Sigmoid colon (tissue), 7 donors: Measurements from ENCODE around the gene LRP1B. TPM values are rescaled to one million over a fixed set of nuclear protein-coding genes. Genes with fewer than 3 reads are reported as not detected.

Experiments used
- DNase-seq: peaks from one replicate; pipeline ENCODE4 v3.0.0-alpha.2; 2019
- H3K27ac ChIP-seq, 4 donors: fragments of 200-600 bp; sonication (generic); one replicate each; pipeline ENCODE4 v1.5.1; 2016 to 2019; ENCODE audit warnings: mild to moderate bottlenecking in 1 of 4
- H3K27me3 ChIP-seq, 3 donors: fragments of 200-600 bp; sonication (generic); one replicate each; pipeline ENCODE4 v1.5.1; 2019; ENCODE audit warnings: mild to moderate bottlenecking in 1 of 3
- H3K36me3 ChIP-seq, 4 donors: fragments of 200-600 bp; sonication (generic); one replicate each; pipeline ENCODE4 v1.5.1; 2016 to 2019
- H3K4me1 ChIP-seq, 4 donors: fragments of 200-600 bp; sonication (generic); one replicate each; pipeline ENCODE4 v1.5.1; 2017 to 2019
- H3K4me3 ChIP-seq, 4 donors: fragments of 200-600 bp; sonication (generic); one replicate each; pipeline ENCODE4 v1.5.1; 2017 to 2019; ENCODE audit warnings: mild to moderate bottlenecking in 2 of 4, moderate library complexity in 1 of 4
- H3K9me3 ChIP-seq, 4 donors: fragments of 200-600 bp in 3 of 4; sonication (generic) in 3 of 4; one replicate each; pipeline versions ENCODE4 v1.5.1 to v1.6.1; 2013 to 2019
- EP300 ChIP-seq, 4 donors: sonication (generic); formaldehyde crosslinking; IDR thresholded peaks; one replicate each; pipeline ENCODE4 v1.6.1; 2017; ENCODE audit warnings: antibody characterized with exemption in 4 of 4
- POLR2A ChIP-seq, 2 donors: fragments of 450-650 bp; IDR thresholded peaks; one replicate each; pipeline ENCODE4 v1.6.1; 2016; ENCODE audit warnings: antibody characterized with exemption in 2 of 2, mild to moderate bottlenecking in 2 of 2, moderate library complexity in 2 of 2
- POLR2AphosphoS5 ChIP-seq, 4 donors: sonication (generic); formaldehyde crosslinking; IDR thresholded peaks; one replicate each; pipeline ENCODE4 v1.6.1; 2017; ENCODE audit warnings: antibody characterized with exemption in 4 of 4
- WGBS, 2 donors: extraction: QIAGEN DNeasy Blood & Tissue Kit; methylation state at CpG; one replicate each; pipeline ENCODE4 v1.1.7; 2013; 5-methylcytosine and 5-hydroxymethylcytosine counted together
- intact Hi-C: fragments of 100-400 bp; cut with DNase I; formaldehyde crosslinking; loops from one replicate; pipeline ENCODE4 v1.15.1; 2023
- polyA plus RNA-seq, 3 donors: library from polyadenylated mRNA; stranded (reverse); fragments of 200-250 nt; gene quantifications; one replicate each; pipeline ENCODE4 v1.2.3, GENCODE V29; 2013
- total RNA-seq, 4 donors: library from RNA; depleted of rRNA; stranded (reverse); fragments of >200 nt; gene quantifications; one replicate each; pipeline ENCODE4 v1.1.0, GENCODE V29; 2016
- TF ChIP-seq, protein P1 (sequence below), 4 experiments: fragments of 450-650 bp in 3 of 4; fragments of 200-600 bp in 1 of 4; IDR thresholded peaks; one replicate each; pipeline ENCODE4 v1.5.1; 2016 to 2019; ENCODE audit warnings: antibody characterized with exemption in 4 of 4, mild to moderate bottlenecking in 3 of 4, moderate library complexity in 2 of 4
- donor health status: healthy with polysubstance abuse.
- donor health status: Bipolar disorder and iron deficiency.
- donor health status: healthy.

LRP1B gene
- total and polyA plus RNA-seq, 7 donors: 0.06 to 5.1 (median 2.0) TPM; not detected in 1

GRCh38 chr2:140580532-140581151, 1550.2 kb downstream of the LRP1B start:
- H3K27ac ChIP-seq: no peak overlapping the region
- no peaks in the 10 kb centered on the region for H3K27me3 ChIP-seq
- no peak for DNase-seq
- H3K4me3 ChIP-seq: no peak overlapping the region
- H3K9me3 ChIP-seq: no peaks in the 10 kb centered on the region
- no peaks in the 10 kb centered on the region for H3K36me3 ChIP-seq
- TF ChIP-seq POLR2A (IDR thresholded peaks at IDR 0.05): no peak
- TF ChIP-seq, protein P1, sequence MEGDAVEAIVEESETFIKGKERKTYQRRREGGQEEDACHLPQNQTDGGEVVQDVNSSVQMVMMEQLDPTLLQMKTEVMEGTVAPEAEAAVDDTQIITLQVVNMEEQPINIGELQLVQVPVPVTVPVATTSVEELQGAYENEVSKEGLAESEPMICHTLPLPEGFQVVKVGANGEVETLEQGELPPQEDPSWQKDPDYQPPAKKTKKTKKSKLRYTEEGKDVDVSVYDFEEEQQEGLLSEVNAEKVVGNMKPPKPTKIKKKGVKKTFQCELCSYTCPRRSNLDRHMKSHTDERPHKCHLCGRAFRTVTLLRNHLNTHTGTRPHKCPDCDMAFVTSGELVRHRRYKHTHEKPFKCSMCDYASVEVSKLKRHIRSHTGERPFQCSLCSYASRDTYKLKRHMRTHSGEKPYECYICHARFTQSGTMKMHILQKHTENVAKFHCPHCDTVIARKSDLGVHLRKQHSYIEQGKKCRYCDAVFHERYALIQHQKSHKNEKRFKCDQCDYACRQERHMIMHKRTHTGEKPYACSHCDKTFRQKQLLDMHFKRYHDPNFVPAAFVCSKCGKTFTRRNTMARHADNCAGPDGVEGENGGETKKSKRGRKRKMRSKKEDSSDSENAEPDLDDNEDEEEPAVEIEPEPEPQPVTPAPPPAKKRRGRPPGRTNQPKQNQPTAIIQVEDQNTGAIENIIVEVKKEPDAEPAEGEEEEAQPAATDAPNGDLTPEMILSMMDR (IDR thresholded peaks at IDR 0.05): no peak
- TF ChIP-seq EP300 (IDR thresholded peaks at IDR 0.05): no peak
- no peak for TF ChIP-seq POLR2AphosphoS5 (IDR thresholded peaks at IDR 0.05)
- intact Hi-C loops: no loop called here
- no peaks in the 10 kb centered on the region for H3K4me1 ChIP-seq
- 47 to 61% methylated on average over 2 of the region's 2 CpGs for WGBS, 2 donors

DNA sequence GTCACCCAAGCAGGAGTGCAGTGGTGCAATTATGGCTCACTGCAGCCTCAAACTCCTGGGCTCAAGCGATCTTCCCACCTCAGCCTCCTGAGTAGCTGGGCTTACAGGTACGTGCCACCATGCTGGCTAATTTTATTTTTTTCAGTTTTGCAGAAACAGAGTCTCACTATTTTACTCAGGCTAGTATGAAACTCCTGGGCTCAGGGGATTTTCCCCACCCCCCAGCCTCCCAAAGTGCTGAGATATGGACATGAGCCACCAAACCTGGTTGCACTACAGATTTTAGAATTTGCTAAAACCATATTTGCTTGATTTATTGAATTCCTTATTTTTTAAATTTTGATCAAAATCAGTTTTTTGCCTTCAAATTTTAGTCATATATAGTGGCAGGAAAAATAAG, 1553.4 kb downstream of the LRP1B start:
- 82 to 87% methylated on average over 2 of the region's 2 CpGs for WGBS, 2 donors
- no peak for DNase-seq
- Histone ChIP-seq H3K27me3 (no peaks in the 10 kb centered on the region), H3K9me3 (no peaks in the 10 kb centered on the region), H3K36me3 (no peaks in the 10 kb centered on the region), H3K4me1 (no peaks in the 10 kb centered on the region), H3K4me3 (no peak overlapping the region), H3K27ac (no peak overlapping the region)
- TF ChIP-seq POLR2A (IDR thresholded peaks at IDR 0.05) (no peak), POLR2AphosphoS5 (IDR thresholded peaks at IDR 0.05) (no peak), EP300 (IDR thresholded peaks at IDR 0.05) (no peak)
- TF ChIP-seq, protein P1 (IDR thresholded peaks at IDR 0.05): no peak
- intact Hi-C loops: no loop called here

GRCh38 chr2:140567734-140568133, 1563.1 kb downstream of the LRP1B start:
- TF ChIP-seq EP300 (IDR thresholded peaks at IDR 0.05) (no peak), POLR2AphosphoS5 (IDR thresholded peaks at IDR 0.05) (no peak), POLR2A (IDR thresholded peaks at IDR 0.05) (no peak)
- TF ChIP-seq, protein P1 (IDR thresholded peaks at IDR 0.05): no peak
- no peaks in the 10 kb centered on the region for H3K4me1 ChIP-seq
- DNase-seq: no peak
- intact Hi-C loops: no loop called here
- no peaks in the 10 kb centered on the region for H3K9me3 ChIP-seq
- H3K27me3 ChIP-seq: no peaks in the 10 kb centered on the region
- H3K36me3 ChIP-seq: no peaks in the 10 kb centered on the region
- no peak overlapping the region for H3K27ac ChIP-seq
- H3K4me3 ChIP-seq: no peak overlapping the region
- WGBS, 2 donors: 68 to 83% methylated on average over 2 of the region's 2 CpGs

DNA sequence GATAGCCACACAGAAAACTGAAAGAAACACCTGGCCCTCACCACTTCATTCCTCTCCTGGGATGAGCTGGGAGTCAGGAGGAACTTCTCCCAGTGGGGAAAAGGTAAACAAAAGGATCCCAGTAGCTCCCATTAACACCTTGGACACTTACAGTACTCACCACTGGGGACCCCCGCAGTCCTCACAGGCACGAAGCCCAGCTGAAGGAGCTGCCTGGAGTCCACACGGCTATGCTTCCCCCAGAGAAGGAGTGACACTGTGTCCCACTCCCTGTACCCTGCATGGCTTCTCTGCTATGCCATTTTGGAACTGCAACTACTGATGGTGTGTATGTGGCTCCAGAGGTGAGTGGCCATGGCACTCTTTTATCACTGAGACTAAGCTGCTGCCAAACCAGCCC, 1565.1 kb downstream of the LRP1B start:
- Histone ChIP-seq H3K27me3 (no peaks in the 10 kb centered on the region), H3K36me3 (no peaks in the 10 kb centered on the region), H3K27ac (no peak overlapping the region), H3K4me1 (no peaks in the 10 kb centered on the region), H3K4me3 (no peak overlapping the region), H3K9me3 (no peaks in the 10 kb centered on the region)
- intact Hi-C loops: no loop called here
- DNase-seq: no peak
- WGBS, 2 donors: 61 to 76% methylated on average over 3 of the region's 3 CpGs
- TF ChIP-seq EP300 (IDR thresholded peaks at IDR 0.05) (no peak), POLR2A (IDR thresholded peaks at IDR 0.05) (no peak), POLR2AphosphoS5 (IDR thresholded peaks at IDR 0.05) (no peak)
- TF ChIP-seq, protein P1 (IDR thresholded peaks at IDR 0.05): no peak

- no peaks in the 10 kb centered on the region for H3K36me3 ChIP-seq
- H3K9me3 ChIP-seq: no peaks in the 10 kb centered on the region
- TF ChIP-seq POLR2A (IDR thresholded peaks at IDR 0.05): no peak
- no peak for TF ChIP-seq EP300 (IDR thresholded peaks at IDR 0.05)
- TF ChIP-seq, protein P1 (IDR thresholded peaks at IDR 0.05): no peak
- TF ChIP-seq POLR2AphosphoS5 (IDR thresholded peaks at IDR 0.05): no peak
- no peaks in the 10 kb centered on the region for H3K4me1 ChIP-seq
- intact Hi-C loops: no loop called here
- H3K27me3 ChIP-seq: no peaks in the 10 kb centered on the region
- H3K4me3 ChIP-seq: no peak overlapping the region
- WGBS, 2 donors: 56 to 80% methylated on average over 2 of the region's 2 CpGs
- H3K27ac ChIP-seq: no peak overlapping the region
- no peak for DNase-seq
Observed at GRCh38 chr2:140555701-140556100, 1575.1 kb downstream of the LRP1B start.
